Activated T-helper 17 cell treated with anti-CD3 and anti-CD28 coated beads, Interleukin-2, amount 50 U/mL, for 72 hours (primary cell): Measurements from ENCODE around the gene CREB3L4. TPM values are rescaled to one million over a fixed set of nuclear protein-coding genes. Genes with fewer than 3 reads are reported as not detected.
"Not testable (repeated sequence)": the region's sequence is repeated elsewhere in the genome, so short reads cannot be mapped to it uniquely, and the experiment has no call there.

Source experiments
- ATAC-seq: fragments of 150-1000 bp; cut with Tn5 transposase; replicated peaks from 2 replicates; pipeline ENCODE4 v1.10.0; 2021; ENCODE audit warnings: mild to moderate bottlenecking, moderate library complexity
- H3K27ac Mint-ChIP-seq: one replicate; pipeline ENCODE4 v1.8.0; 2022; ENCODE audit warnings: mixed read lengths
- H3K27me3 Mint-ChIP-seq: one replicate; pipeline ENCODE4 v1.8.0; 2022; ENCODE audit warnings: mixed read lengths
- H3K36me3 Mint-ChIP-seq: one replicate; pipeline ENCODE4 v1.8.0; 2022; ENCODE audit warnings: low read depth, mild to moderate bottlenecking, mixed read lengths
- H3K4me1 Mint-ChIP-seq: one replicate; pipeline ENCODE4 v1.8.0; 2022; ENCODE audit warnings: mixed read lengths
- H3K4me3 Mint-ChIP-seq: one replicate; pipeline ENCODE4 v1.8.0; 2022; ENCODE audit warnings: mild to moderate bottlenecking, mixed read lengths
- H3K9me3 Mint-ChIP-seq: one replicate; pipeline ENCODE4 v1.8.0; 2022; ENCODE audit warnings: mixed read lengths
- total RNA-seq, 2 donors: library from RNA; stranded (reverse); gene quantifications; one replicate each; pipeline ENCODE4 v1.2.3, GENCODE V29; 2022

Gene CREB3L4
- total RNA-seq, 2 donors from 2014 or later = 7.4 to 9.3 TPM

- peaks cover 36% of the 10 kb centered on the region for H3K36me3 Mint-ChIP-seq
- not testable (repeated sequence) for H3K9me3 Mint-ChIP-seq, H3K27me3 Mint-ChIP-seq, ATAC-seq
- H3K4me1 Mint-ChIP-seq = peaks cover 13% of the 10 kb centered on the region
- peak overlapping the region; percentile 98 for H3K4me3 Mint-ChIP-seq
- peak overlapping the region; percentile 94 for H3K27ac Mint-ChIP-seq
Observed at GRCh38 chr1:153979091-153979490, 11.4 kb downstream of the CREB3L4 start.

- H3K36me3 Mint-ChIP-seq, H3K4me1 Mint-ChIP-seq, ATAC-seq: not testable (repeated sequence)
Observed at GRCh38 chr1:153981735-153982134, 14.0 kb downstream of the CREB3L4 start.

GRCh38 chr1:153984123-153984894 is 16.6 kb downstream of the CREB3L4 start:
- no peaks in the 10 kb centered on the region for H3K4me1 Mint-ChIP-seq
- ATAC-seq = no peak
- H3K27me3 Mint-ChIP-seq = no peaks in the 10 kb centered on the region
- H3K4me3 Mint-ChIP-seq = no peak overlapping the region
- H3K36me3 Mint-ChIP-seq = no peaks in the 10 kb centered on the region
- H3K27ac Mint-ChIP-seq = no peak overlapping the region
- H3K9me3 Mint-ChIP-seq = no peaks in the 10 kb centered on the region

More at GRCh38 chr1:153981735-153982134, 14.0 kb downstream of the CREB3L4 start:
- H3K4me3 Mint-ChIP-seq, H3K9me3 Mint-ChIP-seq, H3K27me3 Mint-ChIP-seq, H3K27ac Mint-ChIP-seq: not testable (repeated sequence)

GRCh38 chr1:153985341-153985912 is 17.7 kb downstream of the CREB3L4 start:
- peaks cover 1% of the 10 kb centered on the region for H3K36me3 Mint-ChIP-seq
- H3K4me3 Mint-ChIP-seq = peak overlapping the region; percentile 28
- ATAC-seq = no peak
- no peaks in the 10 kb centered on the region for H3K27me3 Mint-ChIP-seq
- no peaks in the 10 kb centered on the region for H3K9me3 Mint-ChIP-seq
- H3K4me1 Mint-ChIP-seq = peaks cover 3% of the 10 kb centered on the region
- H3K27ac Mint-ChIP-seq = no peak overlapping the region

- H3K36me3 Mint-ChIP-seq = peaks cover 8% of the 10 kb centered on the region
- no peaks in the 10 kb centered on the region for H3K27me3 Mint-ChIP-seq
- no peak for ATAC-seq
- peaks cover 6% of the 10 kb centered on the region for H3K4me1 Mint-ChIP-seq
- no peaks in the 10 kb centered on the region for H3K9me3 Mint-ChIP-seq
- H3K4me3 Mint-ChIP-seq = peak within 1 kb of the TSS; percentile 65
- peak within 1 kb of the TSS; percentile 61 for H3K27ac Mint-ChIP-seq
Observed at GRCh38 chr1:153985941-153986761, 18.4 kb downstream of the CREB3L4 start, which contains the start of gene RAB13. RAB13 (minus strand) TSS chr1:153986339; CDS start chr1:153986236, 103 bp downstream.

- peaks cover 16% of the 10 kb centered on the region for H3K4me1 Mint-ChIP-seq
- no peak for ATAC-seq
- no peaks in the 10 kb centered on the region for H3K9me3 Mint-ChIP-seq
- H3K27ac Mint-ChIP-seq = peak overlapping the region; percentile 61
- peak overlapping the region; percentile 65 for H3K4me3 Mint-ChIP-seq
- H3K36me3 Mint-ChIP-seq = peaks cover 23% of the 10 kb centered on the region
- no peaks in the 10 kb centered on the region for H3K27me3 Mint-ChIP-seq
Observed at GRCh38 chr1:153987621-153988020, 19.9 kb downstream of the CREB3L4 start.

GRCh38 chr1:153990468-153991150 is 22.9 kb downstream of the CREB3L4 start, which contains the start of gene RPS27:
RPS27 (plus strand) TSS chr1:153990762; CDS start chr1:153990797, 35 bp downstream.
- peaks cover 53% of the 10 kb centered on the region for H3K36me3 Mint-ChIP-seq
- H3K4me3 Mint-ChIP-seq = peak within 1 kb of the TSS; percentile 88
- H3K9me3 Mint-ChIP-seq = no peaks in the 10 kb centered on the region
- H3K27ac Mint-ChIP-seq = peak within 1 kb of the TSS; percentile 94
- no peaks in the 10 kb centered on the region for H3K27me3 Mint-ChIP-seq
- peaks cover 19% of the 10 kb centered on the region for H3K4me1 Mint-ChIP-seq
- ATAC-seq = peak; percentile 94

- ATAC-seq = no peak
- peaks cover 19% of the 10 kb centered on the region for H3K4me1 Mint-ChIP-seq
- H3K36me3 Mint-ChIP-seq = peaks cover 57% of the 10 kb centered on the region
Observed at GRCh38 chr1:153991151-153991630, 23.5 kb downstream of the CREB3L4 start.

GRCh38 chr1:153991806-153992205 is 24.1 kb downstream of the CREB3L4 start:
- H3K9me3 Mint-ChIP-seq = no peaks in the 10 kb centered on the region
- peak overlapping the region; percentile 94 for H3K27ac Mint-ChIP-seq
- no peaks in the 10 kb centered on the region for H3K27me3 Mint-ChIP-seq
- H3K36me3 Mint-ChIP-seq = peaks cover 57% of the 10 kb centered on the region
- peaks cover 19% of the 10 kb centered on the region for H3K4me1 Mint-ChIP-seq
- ATAC-seq = no peak
- peak overlapping the region; percentile 88 for H3K4me3 Mint-ChIP-seq

More at GRCh38 chr1:153991151-153991630, 23.5 kb downstream of the CREB3L4 start:
- H3K9me3 Mint-ChIP-seq = no peaks in the 10 kb centered on the region
- peak overlapping the region; percentile 88 for H3K4me3 Mint-ChIP-seq
- peak overlapping the region; percentile 94 for H3K27ac Mint-ChIP-seq
- no peaks in the 10 kb centered on the region for H3K27me3 Mint-ChIP-seq

- no peaks in the 10 kb centered on the region for H3K27me3 Mint-ChIP-seq
- peaks cover 18% of the 10 kb centered on the region for H3K4me1 Mint-ChIP-seq
- peak overlapping the region; percentile 75 for H3K27ac Mint-ChIP-seq
- no peak overlapping the region for H3K4me3 Mint-ChIP-seq
- no peak for ATAC-seq
- H3K36me3 Mint-ChIP-seq = peaks cover 57% of the 10 kb centered on the region
- no peaks in the 10 kb centered on the region for H3K9me3 Mint-ChIP-seq
Observed at GRCh38 chr1:153995202-153995601, 27.5 kb downstream of the CREB3L4 start.

- no peak overlapping the region for H3K4me3 Mint-ChIP-seq
- H3K9me3 Mint-ChIP-seq = no peaks in the 10 kb centered on the region
- H3K27ac Mint-ChIP-seq = peak overlapping the region; percentile 75
- peaks cover 54% of the 10 kb centered on the region for H3K36me3 Mint-ChIP-seq
- ATAC-seq = no peak
- H3K4me1 Mint-ChIP-seq = peaks cover 14% of the 10 kb centered on the region
- H3K27me3 Mint-ChIP-seq = no peaks in the 10 kb centered on the region
Observed at GRCh38 chr1:153995640-153996039, 27.9 kb downstream of the CREB3L4 start.

GRCh38 chr1:153996882-153997281 is 29.2 kb downstream of the CREB3L4 start:
- peaks cover 41% of the 10 kb centered on the region for H3K36me3 Mint-ChIP-seq
- not testable (repeated sequence) for H3K9me3 Mint-ChIP-seq, ATAC-seq, H3K4me3 Mint-ChIP-seq, H3K27ac Mint-ChIP-seq, H3K27me3 Mint-ChIP-seq, H3K4me1 Mint-ChIP-seq

- Mint-ChIP-seq H3K9me3 (no peaks in the 10 kb centered on the region), H3K4me1 (no peaks in the 10 kb centered on the region), H3K36me3 (peaks cover 6% of the 10 kb centered on the region), H3K27ac (no peak overlapping the region), H3K4me3 (no peak overlapping the region), H3K27me3 (no peaks in the 10 kb centered on the region)
- ATAC-seq = no peak
Observed at GRCh38 chr1:154000420-154000819, 32.7 kb downstream of the CREB3L4 start.

GRCh38 chr1:154006136-154006535 is 38.4 kb downstream of the CREB3L4 start:
- no peaks in the 10 kb centered on the region for H3K36me3 Mint-ChIP-seq
- H3K4me1 Mint-ChIP-seq = no peaks in the 10 kb centered on the region
- no peak for ATAC-seq
- no peak overlapping the region for H3K27ac Mint-ChIP-seq
- H3K9me3 Mint-ChIP-seq = no peaks in the 10 kb centered on the region
- H3K4me3 Mint-ChIP-seq = no peak overlapping the region
- H3K27me3 Mint-ChIP-seq = no peaks in the 10 kb centered on the region
